Pulmonary artery endothelial cell (primary cell): Measurements from ENCODE around the gene TSPEAR. TPM values are rescaled to one million over a fixed set of nuclear protein-coding genes. Genes with fewer than 3 reads are reported as not detected.
"Not testable (repeated sequence)": the region's sequence is repeated elsewhere in the genome, so short reads cannot be mapped to it uniquely, and the experiment has no call there.

Source experiments
- DNase-seq: peaks from one replicate; pipeline ENCODE4 v3.0.0-alpha.2; 2011; ENCODE audit warnings: low read depth, low spot score
- total RNA-seq: library from RNA; depleted of rRNA; stranded (reverse); fragments of >200 nt; gene quantifications from 2 replicates; pipeline ENCODE4 v1.2.3, GENCODE V29; 2014

The TSPEAR gene
- total RNA-seq, 1 donor from 2014 or later: not detected

- DNase-seq: no peak
Measured at GRCh38 chr21:44552136-44552535, 159.2 kb downstream of the TSPEAR start.

DNA sequence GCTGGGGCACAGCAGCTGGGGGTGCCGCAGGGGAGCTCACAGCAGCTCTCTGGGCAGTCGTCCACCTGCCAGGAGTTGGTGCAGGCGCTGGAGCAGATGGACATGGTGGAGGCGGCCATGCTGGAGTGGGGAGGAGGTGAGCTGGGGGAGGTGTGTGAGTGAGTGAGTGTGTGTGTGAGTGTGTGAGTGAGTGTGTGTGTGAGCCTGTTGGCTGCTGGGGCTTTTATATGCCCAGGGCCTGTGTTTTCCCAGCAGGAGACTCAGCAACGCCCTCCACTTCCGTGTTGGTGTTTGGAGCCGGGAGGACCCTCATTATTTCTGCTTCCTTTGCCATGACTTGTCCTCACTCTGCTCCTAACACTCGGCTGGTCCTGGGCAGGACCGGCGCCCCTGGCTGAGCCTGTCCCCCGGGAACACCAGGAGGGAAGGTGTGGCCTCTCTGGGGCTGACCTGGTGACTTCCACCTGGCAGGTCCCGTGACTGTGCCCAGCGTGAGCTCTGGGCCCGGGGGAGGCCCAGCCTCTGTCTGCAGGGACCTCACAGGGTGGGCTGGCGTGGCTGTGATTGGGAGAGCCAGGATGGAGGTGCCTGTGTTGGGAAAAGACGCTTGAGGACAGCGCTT lies 159.9 kb downstream of the TSPEAR start, which contains the start of gene KRTAP10-2:
Gene KRTAP10-2, minus strand, starts transcription at position 166 of the 622 bp plus-strand sequence. Its CDS starts 47 bp downstream, at position 119.
- no peak for DNase-seq

DNA sequence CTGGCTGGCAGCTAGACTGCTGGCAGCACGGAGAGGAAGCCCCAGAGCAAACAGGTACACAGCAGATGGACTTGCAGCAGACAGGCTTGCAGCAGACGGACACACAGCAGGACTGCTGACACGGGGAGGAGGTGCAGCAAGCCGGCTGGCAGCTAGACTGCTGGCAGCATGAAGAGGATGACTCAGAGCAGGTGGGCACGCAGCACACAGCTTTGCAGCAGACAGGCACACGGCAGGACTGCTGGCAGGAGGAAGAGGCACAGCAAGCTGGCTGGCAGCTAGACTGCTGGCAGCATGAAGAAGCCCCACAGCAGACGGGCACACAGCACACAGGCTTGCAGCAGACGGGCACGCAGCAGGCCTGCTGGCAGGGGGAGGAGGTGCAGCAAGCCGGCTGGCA lies 160.6 kb downstream of the TSPEAR start:
- no peak for DNase-seq

DNA sequence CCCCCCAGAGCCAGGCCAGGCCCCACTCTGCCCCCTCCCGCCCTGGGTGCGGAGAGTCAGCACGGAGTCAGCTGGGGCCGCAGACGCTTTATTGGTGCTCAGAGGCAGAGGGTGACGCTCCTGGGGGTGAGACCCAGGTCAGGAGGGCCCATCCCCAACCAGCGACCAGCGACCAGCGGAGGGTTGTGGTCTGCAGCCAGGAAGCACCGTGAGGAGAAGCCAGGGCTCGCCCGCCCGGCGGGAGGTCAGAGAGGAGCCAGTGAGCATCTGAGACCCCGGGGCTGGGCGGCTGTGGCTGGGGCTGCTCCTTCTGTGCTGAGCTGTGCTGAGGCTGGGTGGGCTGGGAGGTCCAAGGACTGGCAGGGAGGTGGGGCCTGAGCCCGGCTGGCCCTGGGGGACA lies 161.1 kb downstream of the TSPEAR start:
- DNase-seq: not testable (repeated sequence)

DNA sequence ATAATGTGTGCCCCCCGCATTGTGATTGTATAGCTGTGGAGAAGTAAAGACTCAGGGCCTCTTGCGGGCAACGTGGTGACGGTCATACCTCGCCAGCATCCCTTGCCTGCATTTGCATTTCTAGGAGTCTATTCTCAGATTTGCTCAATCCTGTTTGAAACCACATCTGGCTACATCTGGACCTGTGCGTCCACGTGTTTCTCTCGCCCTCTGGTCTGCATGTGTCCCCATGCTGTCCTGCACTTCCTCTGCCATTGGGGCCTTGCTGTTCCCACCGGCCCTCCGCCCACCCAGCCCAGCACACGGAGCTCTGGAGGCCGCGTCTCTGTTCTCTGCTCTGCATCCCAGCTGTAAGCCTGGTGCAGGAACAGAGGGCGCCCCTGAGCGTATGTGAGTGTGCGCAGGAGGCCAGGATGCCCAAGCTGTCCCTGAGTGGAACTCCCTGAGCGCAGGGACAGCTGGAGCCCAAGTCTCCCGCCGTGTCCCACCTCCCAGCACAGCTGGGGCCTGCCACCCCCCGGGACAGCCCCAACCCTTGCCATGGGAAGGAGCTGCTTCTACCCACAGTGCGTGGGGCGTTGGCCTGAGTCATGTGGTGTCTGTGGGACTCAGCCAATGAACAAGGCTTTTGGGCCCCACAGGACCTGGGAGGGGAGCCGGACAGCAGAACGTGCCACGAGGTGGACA lies 161.7 kb downstream of the TSPEAR start:
- DNase-seq: no peak

GRCh38 chr21:44548922-44549321 lies 162.4 kb downstream of the TSPEAR start:
- no peak for DNase-seq

DNA sequence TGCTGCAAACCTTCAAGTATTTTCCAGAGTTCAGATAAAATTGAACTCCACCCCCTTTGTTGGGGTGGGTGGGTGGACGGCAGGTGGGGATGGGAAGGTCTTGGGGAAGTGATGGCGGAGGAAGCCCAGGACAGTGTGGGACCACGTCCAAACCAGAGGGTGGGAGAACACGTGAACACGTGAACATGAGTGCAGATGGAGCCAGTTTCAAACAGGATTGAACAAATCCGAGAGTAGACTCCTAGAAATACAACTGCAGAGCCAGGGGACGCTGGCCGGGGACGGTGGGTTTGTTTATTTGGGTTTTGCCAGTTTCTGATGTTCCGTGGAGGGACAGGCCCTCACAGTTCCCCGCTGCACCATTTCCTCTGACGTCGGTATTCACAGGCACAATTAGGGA lies 163.0 kb downstream of the TSPEAR start:
- DNase-seq: no peak

GRCh38 chr21:44547656-44548331 lies 163.6 kb downstream of the TSPEAR start:
- no peak for DNase-seq

DNA sequence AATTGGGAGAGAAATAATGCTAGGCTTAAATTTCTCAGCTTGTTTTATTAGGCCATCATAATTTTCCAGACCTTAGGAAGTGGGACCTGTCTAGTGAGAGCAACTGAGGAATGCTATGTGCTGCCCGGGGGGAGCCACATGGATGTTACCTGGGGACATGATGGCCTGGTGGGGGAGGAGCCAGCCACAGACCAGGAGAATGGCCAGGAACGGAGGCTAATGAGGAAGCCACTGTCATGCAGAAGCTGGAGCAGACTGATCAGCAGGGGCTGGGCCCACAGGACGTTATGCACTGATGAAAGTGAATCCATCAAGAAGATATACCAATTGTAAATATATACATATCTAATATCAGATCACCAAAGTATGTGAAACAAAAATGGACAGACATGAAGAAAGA lies 166.8 kb downstream of the TSPEAR start:
- no peak for DNase-seq

DNA sequence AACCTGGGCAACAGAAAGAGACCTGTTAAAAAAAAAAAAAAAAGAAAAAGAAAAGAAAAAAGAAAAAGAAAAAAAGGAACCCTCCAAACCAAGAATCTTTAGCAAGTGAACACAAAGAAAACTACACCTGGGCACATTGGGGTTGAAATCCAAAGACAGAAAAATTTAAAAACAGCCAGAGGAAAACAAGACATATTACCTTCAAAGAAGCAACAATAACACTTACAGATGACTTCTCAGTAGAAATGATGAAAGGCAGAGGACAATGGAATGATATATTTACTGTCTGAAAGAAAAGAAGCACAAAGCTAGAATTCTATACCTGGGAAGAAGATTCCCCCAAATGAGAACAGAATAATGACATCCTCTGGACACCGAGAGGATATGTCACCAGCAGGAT lies 168.7 kb downstream of the TSPEAR start:
- no peak for DNase-seq

DNA sequence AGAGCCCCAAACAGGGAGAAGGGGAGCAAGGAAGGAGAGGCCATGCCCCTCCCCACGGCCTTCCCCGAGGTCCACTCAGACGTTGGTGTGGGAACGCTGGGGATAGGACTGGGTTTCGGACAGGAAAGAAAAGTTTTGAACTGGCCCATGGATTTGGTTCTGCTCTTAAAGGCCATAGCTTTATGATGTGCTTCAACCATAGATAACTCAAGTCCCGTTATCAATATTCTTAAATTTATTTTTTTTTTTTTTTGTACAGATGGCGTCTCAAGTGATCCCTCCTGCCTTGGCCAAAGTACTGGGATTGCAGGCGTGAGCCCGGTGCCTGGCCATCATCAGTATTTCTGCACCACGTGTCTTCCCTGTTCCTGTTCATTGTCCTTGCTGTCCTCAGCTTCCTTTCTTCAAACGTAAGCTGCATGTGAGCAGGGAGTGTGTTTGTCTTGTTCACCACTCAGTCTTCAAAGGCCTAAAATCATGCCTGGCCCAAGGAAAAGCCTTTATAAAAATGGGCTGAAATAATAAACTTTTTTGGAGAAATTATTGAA lies 170.6 kb downstream of the TSPEAR start:
- no peak for DNase-seq

- no peak for DNase-seq
Measured at GRCh38 chr21:44539991-44540666, 171.2 kb downstream of the TSPEAR start, which contains the start of gene KRTAP10-1. KRTAP10-1 (minus strand) TSS chr21:44540195; CDS start chr21:44540150, 45 bp downstream.

GRCh38 chr21:44539046-44539445 lies 172.3 kb downstream of the TSPEAR start:
- no peak for DNase-seq

GRCh38 chr21:44537930-44538911 lies 173.2 kb downstream of the TSPEAR start:
- DNase-seq: no peak

DNA sequence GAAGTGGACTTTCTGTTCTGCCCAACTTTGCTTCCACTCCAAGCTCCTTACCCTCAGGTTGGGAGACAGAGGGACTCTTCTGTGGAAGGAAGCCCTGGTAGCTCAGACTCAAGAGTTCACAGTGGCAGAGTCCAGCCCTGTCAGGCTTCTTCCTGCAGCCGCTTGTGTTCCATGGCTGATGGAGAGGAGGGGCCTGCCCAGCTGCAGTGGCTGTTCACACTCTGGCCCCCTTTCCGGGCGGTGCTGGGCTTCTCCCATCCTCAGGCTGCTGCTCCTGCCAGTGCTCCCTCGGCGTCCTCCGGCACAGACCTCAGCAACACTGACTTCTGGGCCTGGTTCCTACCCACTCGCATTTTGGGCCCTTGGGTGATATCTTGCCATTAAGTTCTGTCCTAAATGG lies 175.4 kb downstream of the TSPEAR start:
- DNase-seq: no peak

GRCh38 chr21:44534688-44535087 lies 176.7 kb downstream of the TSPEAR start:
- DNase-seq: no peak

DNA sequence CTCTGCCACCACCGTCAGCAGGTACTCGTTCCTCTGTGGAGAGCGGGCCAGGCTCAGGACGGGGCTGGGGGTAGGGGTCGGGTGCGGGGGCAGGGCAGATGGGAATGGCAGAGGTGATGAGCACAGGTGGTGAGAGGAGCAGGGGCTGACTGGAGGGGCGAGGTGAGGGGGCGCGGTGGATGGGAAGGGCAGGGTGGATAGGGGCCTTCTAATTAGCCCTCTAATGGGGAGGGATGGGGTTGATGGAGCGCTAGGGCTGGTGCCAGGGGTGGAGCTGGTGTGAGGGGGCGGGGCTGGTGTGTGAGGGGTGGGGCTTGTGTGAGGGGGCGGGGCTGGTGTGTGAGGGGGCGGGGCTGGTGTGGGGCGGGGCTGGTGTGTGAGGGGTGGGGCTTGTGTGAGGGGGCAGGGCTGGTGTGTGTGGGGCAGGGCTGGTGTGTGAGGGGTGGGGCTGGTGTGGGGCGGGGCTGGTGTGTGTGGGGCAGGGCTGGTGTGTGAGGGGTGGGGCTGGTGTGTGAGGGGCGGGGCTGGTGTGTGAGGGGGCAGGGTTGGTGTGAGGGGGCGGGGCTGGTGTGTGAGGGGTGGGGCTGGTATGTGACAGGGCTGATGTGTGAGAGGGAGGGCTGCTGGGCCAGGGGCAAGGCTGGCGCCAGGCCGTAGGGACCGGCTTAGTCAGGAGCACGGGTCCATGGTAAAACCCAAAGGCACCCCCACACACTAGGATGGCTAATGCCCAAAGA lies 177.3 kb downstream of the TSPEAR start:
- DNase-seq: no peak

- DNase-seq: no peak
Measured at GRCh38 chr21:44533121-44533890, 178.1 kb downstream of the TSPEAR start.

DNA sequence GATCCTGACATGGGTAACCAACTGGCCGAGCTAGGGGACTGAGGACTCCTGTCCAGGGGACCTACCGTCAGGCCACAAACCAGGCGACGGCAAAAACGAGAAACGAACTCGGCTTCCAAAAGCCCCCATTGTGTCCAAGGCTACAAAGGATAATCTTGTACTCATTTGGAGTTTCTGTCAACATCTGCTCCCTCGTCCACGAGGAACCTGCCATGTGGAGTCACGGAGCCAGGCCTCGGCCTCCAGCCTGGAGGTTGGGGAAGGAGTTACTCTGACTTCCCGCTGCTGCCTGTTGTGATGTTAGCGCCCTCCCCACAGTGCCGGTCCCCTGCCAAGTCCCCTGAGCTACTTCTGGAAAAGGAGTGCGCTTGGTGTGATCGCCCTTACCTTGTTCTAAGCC lies 178.7 kb downstream of the TSPEAR start:
- no peak for DNase-seq
